GM23338 (cell line): ENCODE data around the gene CLASP2. TPM values are rescaled to one million over a fixed set of nuclear protein-coding genes. Genes with fewer than 3 reads are reported as not detected.

Experiments
- ATAC-seq: fragments of 200-7000 bp; cut with Tn5 transposase; 3 replicates; pipeline ENCODE4 v1.9.1; 2020
- DNase-seq: peaks from one replicate; pipeline ENCODE4 v3.0.0-alpha.2; 2015; ENCODE audit warnings: low spot score
- H2AFZ ChIP-seq: fragments of 200-600 bp; sonication (generic); 2 replicates; pipeline ENCODE4 v1.8.0; 2016; ENCODE audit warnings: antibody characterized with exemption, mild to moderate bottlenecking, moderate library complexity
- H3F3A ChIP-seq: fragments of 200-600 bp; sonication (generic); replicated peaks from 2 replicates; pipeline ENCODE4 v1.8.0; 2017; ENCODE audit warnings: antibody characterized with exemption, mixed run types, low read depth
- H3K27ac ChIP-seq: fragments of 200-600 bp; sonication (generic); 2 replicates; pipeline ENCODE4 v1.6.1; 2016; ENCODE audit warnings: low read depth
- H3K27me3 ChIP-seq: fragments of 200-600 bp; sonication (generic); 2 replicates; pipeline ENCODE4 v1.8.0; 2016; ENCODE audit warnings: mild to moderate bottlenecking, mixed run types, moderate library complexity; ENCODE audit not compliant: insufficient read depth
- H3K36me3 ChIP-seq: fragments of 200-600 bp; sonication (generic); 2 replicates; pipeline ENCODE4 v1.8.0; 2016; ENCODE audit warnings: mild to moderate bottlenecking; ENCODE audit not compliant: insufficient read depth
- H3K4me1 ChIP-seq: fragments of 200-600 bp; sonication (generic); 2 replicates; pipeline ENCODE4 v1.8.0; 2016; ENCODE audit warnings: mild to moderate bottlenecking, moderate library complexity; ENCODE audit not compliant: insufficient read depth
- H3K4me2 ChIP-seq: fragments of 200-600 bp; sonication (generic); 2 replicates; pipeline ENCODE4 v1.7.1; 2017; ENCODE audit warnings: mixed run types
- H3K4me3 ChIP-seq: fragments of 200-600 bp; sonication (generic); 2 replicates; pipeline ENCODE4 v1.6.1; 2016; ENCODE audit warnings: mixed run types
- H3K79me2 ChIP-seq: fragments of 200-600 bp; sonication (generic); replicated peaks from 2 replicates; pipeline ENCODE4 v1.8.0; 2017; ENCODE audit warnings: mild to moderate bottlenecking; ENCODE audit not compliant: insufficient read depth
- H3K9me2 ChIP-seq: fragments of 200-600 bp; sonication (generic); 2 replicates; pipeline ENCODE4 v1.8.0; 2017; ENCODE audit not compliant: insufficient read depth
- H4K20me1 ChIP-seq: fragments of 200-600 bp; sonication (generic); replicated peaks from 2 replicates; pipeline ENCODE4 v1.8.0; 2017; ENCODE audit warnings: mild to moderate bottlenecking; ENCODE audit not compliant: insufficient read depth
- H3K27ac Mint-ChIP-seq: 2 replicates; pipeline ENCODE4 v1.8.0; 2020; ENCODE audit warnings: inconsistent platforms, mild to moderate bottlenecking, moderate library complexity, mixed read lengths
- H3K27me3 Mint-ChIP-seq: 3 replicates; pipeline ENCODE4 v1.8.0; 2022; ENCODE audit warnings: low read depth, mild to moderate bottlenecking, moderate library complexity, mixed read lengths, inconsistent platforms; ENCODE audit not compliant: insufficient read depth, poor library complexity
- H3K36me3 Mint-ChIP-seq: 3 replicates; pipeline ENCODE4 v1.8.0; 2021; ENCODE audit warnings: low read depth, mild to moderate bottlenecking, inconsistent platforms, moderate library complexity, mixed read lengths
- H3K4me1 Mint-ChIP-seq: 3 replicates; pipeline ENCODE4 v1.8.0; 2020; ENCODE audit warnings: mild to moderate bottlenecking, inconsistent platforms, mixed read lengths
- H3K4me3 Mint-ChIP-seq: 3 replicates; pipeline ENCODE4 v1.8.0; 2021; ENCODE audit warnings: moderate library complexity, mild to moderate bottlenecking, inconsistent platforms, mixed read lengths
- H3K9me3 Mint-ChIP-seq: 3 replicates; pipeline ENCODE4 v1.8.0; 2020; ENCODE audit warnings: moderate library complexity, mild to moderate bottlenecking, inconsistent platforms, mixed read lengths
- CREB1 ChIP-seq: fragments of 250-450 bp; sonication (Bioruptor Pico); IDR thresholded peaks from 2 replicates; pipeline ENCODE4 v1.5.0; 2020; ENCODE audit warnings: low read depth, mild to moderate bottlenecking, moderate library complexity
- EZH2 ChIP-seq: fragments of 200-600 bp; sonication (generic); IDR thresholded peaks from one replicate; pipeline ENCODE4 v1.8.0; 2017; ENCODE audit warnings: antibody characterized with exemption, mild to moderate bottlenecking, low read depth; ENCODE audit not compliant: unreplicated experiment
- EZH2phosphoT487 ChIP-seq: fragments of 200-600 bp; sonication (generic); IDR thresholded peaks from one replicate; pipeline ENCODE4 v1.8.1; 2018; ENCODE audit warnings: antibody characterized with exemption; ENCODE audit not compliant: unreplicated experiment
- JUNB ChIP-seq: IDR thresholded peaks from one replicate; pipeline ENCODE4 v1.6.1; 2016; ENCODE audit warnings: antibody characterized with exemption; ENCODE audit not compliant: unreplicated experiment
- NANOG ChIP-seq: IDR thresholded peaks from 2 replicates; pipeline ENCODE4 v1.6.1; 2016; ENCODE audit warnings: antibody characterized with exemption, borderline replicate concordance
- POLR2AphosphoS5 ChIP-seq: IDR thresholded peaks from 2 replicates; pipeline ENCODE4 v1.6.1; 2016; ENCODE audit warnings: antibody characterized with exemption, low read depth
- STAT1 ChIP-seq: IDR thresholded peaks from one replicate; pipeline ENCODE4 v1.6.1; 2016; ENCODE audit warnings: antibody characterized with exemption; ENCODE audit not compliant: unreplicated experiment
- ZNF114 ChIP-seq: fragments of 250-450 bp; sonication (Bioruptor Pico); IDR thresholded peaks from 2 replicates; pipeline ENCODE4 v1.5.0; 2020; ENCODE audit warnings: mild to moderate bottlenecking, moderate library complexity
- ZNF331 ChIP-seq: fragments of 250-450 bp; sonication (Bioruptor Pico); IDR thresholded peaks from 2 replicates; pipeline ENCODE4 v1.5.0; 2020; ENCODE audit warnings: low read depth, mild to moderate bottlenecking, moderate library complexity
- polyA plus RNA-seq: library from polyadenylated mRNA; unstranded; fragments of >200 nt; fragmentation: Nextera tagmentation; extraction: Ambion mirVana; gene quantifications from 2 replicates; pipeline ENCODE4 v1.2.1, GENCODE V29; 2016
- total RNA-seq: library from RNA; depleted of rRNA; stranded (reverse); fragments of >200 nt; shearing (Covaris generic); gene quantifications from 2 replicates; pipeline ENCODE4 v1.2.3, GENCODE V29; 2014
- TF ChIP-seq, protein P1 (sequence below), 2 experiments: fragments of 200-600 bp in 1 of 2; sonication (generic) in 1 of 2; conservative IDR thresholded peaks; 2 replicates each; pipeline versions ENCODE4 v1.5.1 to v1.6.1; 2016 to 2017; ENCODE audit warnings: antibody characterized with exemption in 2 of 2, low read depth in 2 of 2, mild to moderate bottlenecking in 2 of 2, moderate library complexity in 1 of 2
- TF ChIP-seq, protein P2 (sequence below): fragments of 250-450 bp; sonication (Bioruptor Pico); IDR thresholded peaks from 2 replicates; pipeline ENCODE4 v1.5.0; 2020; ENCODE audit warnings: mild to moderate bottlenecking, moderate library complexity
- TF ChIP-seq, protein P3 (sequence below): IDR thresholded peaks from 2 replicates; pipeline ENCODE4 v1.6.1; 2016; ENCODE audit warnings: antibody characterized with exemption
- TF ChIP-seq, protein P4 (sequence below): IDR thresholded peaks from one replicate; pipeline ENCODE4 v1.6.1; 2018; ENCODE audit warnings: antibody characterized with exemption; ENCODE audit not compliant: unreplicated experiment

The CLASP2 gene
- total and polyA plus RNA-seq, 2 experiments from 2014 or later: 12.8 to 74.6 TPM

DNA sequence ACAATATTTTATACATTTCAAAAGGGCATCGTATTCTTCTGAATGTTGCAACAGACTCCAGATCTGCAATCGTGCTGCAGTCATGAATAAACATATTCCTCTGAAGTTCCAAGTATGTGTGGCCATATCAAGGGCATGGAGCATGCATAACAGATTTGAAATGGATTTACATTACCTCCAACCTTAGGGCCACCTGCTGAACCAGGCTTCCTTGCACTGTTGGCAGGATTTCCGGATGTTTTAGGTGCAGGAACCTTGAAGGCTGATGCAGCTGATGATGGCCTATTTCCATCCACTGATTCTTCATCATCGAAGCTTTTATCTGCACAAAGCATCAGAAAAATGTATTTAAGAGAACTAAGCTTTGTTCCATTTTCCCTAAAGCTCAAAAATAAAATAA, 73.5 kb downstream of the CLASP2 start (continued):
- TF ChIP-seq STAT1: no peak
- no peak for TF ChIP-seq ZNF114 (CRISPR knock-in tag)
- no peak for TF ChIP-seq EZH2
- no peak for TF ChIP-seq EZH2phosphoT487

DNA sequence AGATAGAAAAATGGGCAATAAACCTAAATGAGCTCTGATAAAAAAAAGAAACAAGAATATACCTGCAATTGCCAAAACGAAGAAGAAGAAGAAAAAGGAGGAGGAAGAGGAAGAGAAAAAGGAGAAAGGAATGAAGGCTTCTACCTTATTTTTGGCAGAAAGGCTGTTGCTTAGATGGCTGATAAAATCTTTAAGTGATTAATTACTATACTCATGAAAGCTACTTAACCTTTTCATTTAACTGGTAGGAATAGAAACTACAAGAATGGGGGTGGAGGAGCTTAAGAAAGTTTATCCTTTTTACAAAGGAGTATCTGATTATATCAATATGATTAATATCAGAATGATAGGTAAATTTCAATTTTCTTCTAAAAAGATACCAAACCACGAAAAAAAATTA, 75.2 kb downstream of the CLASP2 start:
- Histone ChIP-seq H3K4me3 (no peak overlapping the region), H3K9me2 (no peaks in the 10 kb centered on the region), H4K20me1 (no peaks in the 10 kb centered on the region), H3K4me1 (peaks cover 31% of the 10 kb centered on the region), H3F3A (no peaks in the 10 kb centered on the region), H3K36me3 (no peaks in the 10 kb centered on the region), H3K4me2 (no peak overlapping the region), H3K79me2 (0 out of 2 replicates have a peak, but pooled peaks cover 8% of the 10 kb centered on the region), H3K27me3 (no peaks in the 10 kb centered on the region), H2AFZ (no peak overlapping the region), H3K27ac (no peak overlapping the region)
- Mint-ChIP-seq H3K27ac (no peak overlapping the region), H3K4me3 (no peak overlapping the region), H3K4me1 (peaks cover 28% of the 10 kb centered on the region), H3K27me3 (peaks cover 2% of the 10 kb centered on the region), H3K9me3 (no peaks in the 10 kb centered on the region; the same call in 2 of the 3 replicates), H3K36me3 (peaks cover 2% of the 10 kb centered on the region; the same call in 1 of the 3 replicates)
- no peak for DNase-seq
- TF ChIP-seq, protein P1, sequence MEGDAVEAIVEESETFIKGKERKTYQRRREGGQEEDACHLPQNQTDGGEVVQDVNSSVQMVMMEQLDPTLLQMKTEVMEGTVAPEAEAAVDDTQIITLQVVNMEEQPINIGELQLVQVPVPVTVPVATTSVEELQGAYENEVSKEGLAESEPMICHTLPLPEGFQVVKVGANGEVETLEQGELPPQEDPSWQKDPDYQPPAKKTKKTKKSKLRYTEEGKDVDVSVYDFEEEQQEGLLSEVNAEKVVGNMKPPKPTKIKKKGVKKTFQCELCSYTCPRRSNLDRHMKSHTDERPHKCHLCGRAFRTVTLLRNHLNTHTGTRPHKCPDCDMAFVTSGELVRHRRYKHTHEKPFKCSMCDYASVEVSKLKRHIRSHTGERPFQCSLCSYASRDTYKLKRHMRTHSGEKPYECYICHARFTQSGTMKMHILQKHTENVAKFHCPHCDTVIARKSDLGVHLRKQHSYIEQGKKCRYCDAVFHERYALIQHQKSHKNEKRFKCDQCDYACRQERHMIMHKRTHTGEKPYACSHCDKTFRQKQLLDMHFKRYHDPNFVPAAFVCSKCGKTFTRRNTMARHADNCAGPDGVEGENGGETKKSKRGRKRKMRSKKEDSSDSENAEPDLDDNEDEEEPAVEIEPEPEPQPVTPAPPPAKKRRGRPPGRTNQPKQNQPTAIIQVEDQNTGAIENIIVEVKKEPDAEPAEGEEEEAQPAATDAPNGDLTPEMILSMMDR (conservative IDR thresholded peaks at IDR 0.05; ENCODE audit: low read depth in 2 of 2): no peak
- no peak for TF ChIP-seq JUNB
- no peak for TF ChIP-seq NANOG
- no peak for TF ChIP-seq CREB1 (CRISPR knock-in tag)
- TF ChIP-seq, protein P2, sequence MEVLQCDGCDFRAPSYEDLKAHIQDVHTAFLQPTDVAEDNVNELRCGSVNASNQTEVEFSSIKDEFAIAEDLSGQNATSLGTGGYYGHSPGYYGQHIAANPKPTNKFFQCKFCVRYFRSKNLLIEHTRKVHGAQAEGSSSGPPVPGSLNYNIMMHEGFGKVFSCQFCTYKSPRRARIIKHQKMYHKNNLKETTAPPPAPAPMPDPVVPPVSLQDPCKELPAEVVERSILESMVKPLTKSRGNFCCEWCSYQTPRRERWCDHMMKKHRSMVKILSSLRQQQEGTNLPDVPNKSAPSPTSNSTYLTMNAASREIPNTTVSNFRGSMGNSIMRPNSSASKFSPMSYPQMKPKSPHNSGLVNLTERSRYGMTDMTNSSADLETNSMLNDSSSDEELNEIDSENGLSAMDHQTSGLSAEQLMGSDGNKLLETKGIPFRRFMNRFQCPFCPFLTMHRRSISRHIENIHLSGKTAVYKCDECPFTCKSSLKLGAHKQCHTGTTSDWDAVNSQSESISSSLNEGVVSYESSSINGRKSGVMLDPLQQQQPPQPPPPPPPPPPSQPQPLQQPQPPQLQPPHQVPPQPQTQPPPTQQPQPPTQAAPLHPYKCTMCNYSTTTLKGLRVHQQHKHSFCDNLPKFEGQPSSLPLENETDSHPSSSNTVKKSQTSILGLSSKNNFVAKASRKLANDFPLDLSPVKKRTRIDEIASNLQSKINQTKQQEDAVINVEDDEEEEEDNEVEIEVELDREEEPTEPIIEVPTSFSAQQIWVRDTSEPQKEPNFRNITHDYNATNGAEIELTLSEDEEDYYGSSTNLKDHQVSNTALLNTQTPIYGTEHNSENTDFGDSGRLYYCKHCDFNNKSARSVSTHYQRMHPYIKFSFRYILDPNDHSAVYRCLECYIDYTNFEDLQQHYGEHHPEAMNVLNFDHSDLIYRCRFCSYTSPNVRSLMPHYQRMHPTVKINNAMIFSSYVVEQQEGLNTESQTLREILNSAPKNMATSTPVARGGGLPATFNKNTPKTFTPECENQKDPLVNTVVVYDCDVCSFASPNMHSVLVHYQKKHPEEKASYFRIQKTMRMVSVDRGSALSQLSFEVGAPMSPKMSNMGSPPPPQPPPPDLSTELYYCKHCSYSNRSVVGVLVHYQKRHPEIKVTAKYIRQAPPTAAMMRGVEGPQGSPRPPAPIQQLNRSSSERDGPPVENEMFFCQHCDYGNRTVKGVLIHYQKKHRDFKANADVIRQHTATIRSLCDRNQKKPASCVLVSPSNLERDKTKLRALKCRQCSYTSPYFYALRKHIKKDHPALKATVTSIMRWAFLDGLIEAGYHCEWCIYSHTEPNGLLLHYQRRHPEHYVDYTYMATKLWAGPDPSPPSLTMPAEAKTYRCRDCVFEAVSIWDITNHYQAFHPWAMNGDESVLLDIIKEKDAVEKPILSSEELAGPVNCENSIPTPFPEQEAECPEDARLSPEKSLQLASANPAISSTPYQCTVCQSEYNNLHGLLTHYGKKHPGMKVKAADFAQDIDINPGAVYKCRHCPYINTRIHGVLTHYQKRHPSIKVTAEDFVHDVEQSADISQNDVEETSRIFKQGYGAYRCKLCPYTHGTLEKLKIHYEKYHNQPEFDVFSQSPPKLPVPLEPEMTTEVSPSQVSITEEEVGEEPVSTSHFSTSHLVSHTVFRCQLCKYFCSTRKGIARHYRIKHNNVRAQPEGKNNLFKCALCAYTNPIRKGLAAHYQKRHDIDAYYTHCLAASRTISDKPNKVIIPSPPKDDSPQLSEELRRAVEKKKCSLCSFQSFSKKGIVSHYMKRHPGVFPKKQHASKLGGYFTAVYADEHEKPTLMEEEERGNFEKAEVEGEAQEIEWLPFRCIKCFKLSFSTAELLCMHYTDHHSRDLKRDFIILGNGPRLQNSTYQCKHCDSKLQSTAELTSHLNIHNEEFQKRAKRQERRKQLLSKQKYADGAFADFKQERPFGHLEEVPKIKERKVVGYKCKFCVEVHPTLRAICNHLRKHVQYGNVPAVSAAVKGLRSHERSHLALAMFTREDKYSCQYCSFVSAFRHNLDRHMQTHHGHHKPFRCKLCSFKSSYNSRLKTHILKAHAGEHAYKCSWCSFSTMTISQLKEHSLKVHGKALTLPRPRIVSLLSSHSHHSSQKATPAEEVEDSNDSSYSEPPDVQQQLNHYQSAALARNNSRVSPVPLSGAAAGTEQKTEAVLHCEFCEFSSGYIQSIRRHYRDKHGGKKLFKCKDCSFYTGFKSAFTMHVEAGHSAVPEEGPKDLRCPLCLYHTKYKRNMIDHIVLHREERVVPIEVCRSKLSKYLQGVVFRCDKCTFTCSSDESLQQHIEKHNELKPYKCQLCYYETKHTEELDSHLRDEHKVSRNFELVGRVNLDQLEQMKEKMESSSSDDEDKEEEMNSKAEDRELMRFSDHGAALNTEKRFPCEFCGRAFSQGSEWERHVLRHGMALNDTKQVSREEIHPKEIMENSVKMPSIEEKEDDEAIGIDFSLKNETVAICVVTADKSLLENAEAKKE (CRISPR knock-in tag): no peak
- no peak for TF ChIP-seq STAT1
- no peak for TF ChIP-seq ZNF331
- no peak for TF ChIP-seq EZH2
- TF ChIP-seq, protein P3, sequence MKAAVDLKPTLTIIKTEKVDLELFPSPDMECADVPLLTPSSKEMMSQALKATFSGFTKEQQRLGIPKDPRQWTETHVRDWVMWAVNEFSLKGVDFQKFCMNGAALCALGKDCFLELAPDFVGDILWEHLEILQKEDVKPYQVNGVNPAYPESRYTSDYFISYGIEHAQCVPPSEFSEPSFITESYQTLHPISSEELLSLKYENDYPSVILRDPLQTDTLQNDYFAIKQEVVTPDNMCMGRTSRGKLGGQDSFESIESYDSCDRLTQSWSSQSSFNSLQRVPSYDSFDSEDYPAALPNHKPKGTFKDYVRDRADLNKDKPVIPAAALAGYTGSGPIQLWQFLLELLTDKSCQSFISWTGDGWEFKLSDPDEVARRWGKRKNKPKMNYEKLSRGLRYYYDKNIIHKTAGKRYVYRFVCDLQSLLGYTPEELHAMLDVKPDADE: no peak
- no peak for TF ChIP-seq EZH2phosphoT487
- TF ChIP-seq, protein P4, sequence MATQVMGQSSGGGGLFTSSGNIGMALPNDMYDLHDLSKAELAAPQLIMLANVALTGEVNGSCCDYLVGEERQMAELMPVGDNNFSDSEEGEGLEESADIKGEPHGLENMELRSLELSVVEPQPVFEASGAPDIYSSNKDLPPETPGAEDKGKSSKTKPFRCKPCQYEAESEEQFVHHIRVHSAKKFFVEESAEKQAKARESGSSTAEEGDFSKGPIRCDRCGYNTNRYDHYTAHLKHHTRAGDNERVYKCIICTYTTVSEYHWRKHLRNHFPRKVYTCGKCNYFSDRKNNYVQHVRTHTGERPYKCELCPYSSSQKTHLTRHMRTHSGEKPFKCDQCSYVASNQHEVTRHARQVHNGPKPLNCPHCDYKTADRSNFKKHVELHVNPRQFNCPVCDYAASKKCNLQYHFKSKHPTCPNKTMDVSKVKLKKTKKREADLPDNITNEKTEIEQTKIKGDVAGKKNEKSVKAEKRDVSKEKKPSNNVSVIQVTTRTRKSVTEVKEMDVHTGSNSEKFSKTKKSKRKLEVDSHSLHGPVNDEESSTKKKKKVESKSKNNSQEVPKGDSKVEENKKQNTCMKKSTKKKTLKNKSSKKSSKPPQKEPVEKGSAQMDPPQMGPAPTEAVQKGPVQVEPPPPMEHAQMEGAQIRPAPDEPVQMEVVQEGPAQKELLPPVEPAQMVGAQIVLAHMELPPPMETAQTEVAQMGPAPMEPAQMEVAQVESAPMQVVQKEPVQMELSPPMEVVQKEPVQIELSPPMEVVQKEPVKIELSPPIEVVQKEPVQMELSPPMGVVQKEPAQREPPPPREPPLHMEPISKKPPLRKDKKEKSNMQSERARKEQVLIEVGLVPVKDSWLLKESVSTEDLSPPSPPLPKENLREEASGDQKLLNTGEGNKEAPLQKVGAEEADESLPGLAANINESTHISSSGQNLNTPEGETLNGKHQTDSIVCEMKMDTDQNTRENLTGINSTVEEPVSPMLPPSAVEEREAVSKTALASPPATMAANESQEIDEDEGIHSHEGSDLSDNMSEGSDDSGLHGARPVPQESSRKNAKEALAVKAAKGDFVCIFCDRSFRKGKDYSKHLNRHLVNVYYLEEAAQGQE: no peak
- TF ChIP-seq ZNF114 (CRISPR knock-in tag): no peak
- TF ChIP-seq POLR2AphosphoS5: no peak
- no peak for ATAC-seq
